ENCODE data around the gene ULK4.

ULK4 gene

GRCh38 chr3:41258239-41258800, 703.6 kb downstream of the ULK4 start:
- Histone ChIP-seq H3K27me3 (ENCODE audit: insufficient read depth, poor library complexity, severe bottlenecking) (no peaks in the 10 kb centered on the region), H3K4me3 (ENCODE audit: severe bottlenecking) (no peak overlapping the region), H3K9me3 (ENCODE audit: severe bottlenecking) (peaks cover 2% of the 10 kb centered on the region), H3K36me3 (ENCODE audit: low read depth) (no peaks in the 10 kb centered on the region), H3K4me1 (ENCODE audit: insufficient read depth, poor library complexity, severe bottlenecking) (peaks cover 6% of the 10 kb centered on the region), H3K27ac (ENCODE audit: poor library complexity, severe bottlenecking) (no peak overlapping the region)
- TF ChIP-seq CTCF (IDR thresholded peaks at IDR 0.05; ENCODE audit: poor library complexity, severe bottlenecking): no peak
- DNase-seq (ENCODE audit: low spot score) (no peak), ATAC-seq (ENCODE audit: low read depth) (no peak)

- no peaks in the 10 kb centered on the region for H3K27me3 ChIP-seq (ENCODE audit: insufficient read depth, poor library complexity, severe bottlenecking)
- no peak overlapping the region for H3K27ac ChIP-seq (ENCODE audit: poor library complexity, severe bottlenecking)
- H3K4me1 ChIP-seq (ENCODE audit: insufficient read depth, poor library complexity, severe bottlenecking): no peaks in the 10 kb centered on the region
- no peak for ATAC-seq (ENCODE audit: low read depth)
- no peak overlapping the region for H3K4me3 ChIP-seq (ENCODE audit: severe bottlenecking)
- H3K9me3 ChIP-seq (ENCODE audit: severe bottlenecking): peaks cover 4% of the 10 kb centered on the region
- H3K36me3 ChIP-seq (ENCODE audit: low read depth): no peaks in the 10 kb centered on the region
- no peak for DNase-seq (ENCODE audit: low spot score)
- no peak for TF ChIP-seq CTCF (IDR thresholded peaks at IDR 0.05; ENCODE audit: poor library complexity, severe bottlenecking)
These were observed 710.3 kb downstream of the ULK4 start for GRCh38 chr3:41251593-41251992.

GRCh38 chr3:41250825-41251224, 711.1 kb downstream of the ULK4 start:
- no peaks in the 10 kb centered on the region for H3K36me3 ChIP-seq (ENCODE audit: low read depth)
- H3K27ac ChIP-seq (ENCODE audit: poor library complexity, severe bottlenecking): no peak overlapping the region
- TF ChIP-seq CTCF (IDR thresholded peaks at IDR 0.05; ENCODE audit: poor library complexity, severe bottlenecking): no peak
- H3K4me3 ChIP-seq (ENCODE audit: severe bottlenecking): no peak overlapping the region
- no peaks in the 10 kb centered on the region for H3K4me1 ChIP-seq (ENCODE audit: insufficient read depth, poor library complexity, severe bottlenecking)
- ATAC-seq (ENCODE audit: low read depth) (no peak), DNase-seq (ENCODE audit: low spot score) (no peak)
- no peaks in the 10 kb centered on the region for H3K27me3 ChIP-seq (ENCODE audit: insufficient read depth, poor library complexity, severe bottlenecking)
- H3K9me3 ChIP-seq (ENCODE audit: severe bottlenecking): peaks cover 4% of the 10 kb centered on the region

- Histone ChIP-seq H3K27ac (ENCODE audit: poor library complexity, severe bottlenecking) (no peak overlapping the region), H3K4me1 (ENCODE audit: insufficient read depth, poor library complexity, severe bottlenecking) (no peaks in the 10 kb centered on the region), H3K36me3 (ENCODE audit: low read depth) (no peaks in the 10 kb centered on the region), H3K9me3 (ENCODE audit: severe bottlenecking) (peaks cover 4% of the 10 kb centered on the region), H3K27me3 (ENCODE audit: insufficient read depth, poor library complexity, severe bottlenecking) (no peaks in the 10 kb centered on the region), H3K4me3 (ENCODE audit: severe bottlenecking) (no peak overlapping the region)
- no peak for TF ChIP-seq CTCF (IDR thresholded peaks at IDR 0.05; ENCODE audit: poor library complexity, severe bottlenecking)
- no peak for DNase-seq (ENCODE audit: low spot score)
- no peak for ATAC-seq (ENCODE audit: low read depth)
These were observed 712.6 kb downstream of the ULK4 start for GRCh38 chr3:41249318-41249717.

- no peak for ATAC-seq (ENCODE audit: low read depth)
- TF ChIP-seq CTCF (IDR thresholded peaks at IDR 0.05; ENCODE audit: poor library complexity, severe bottlenecking): no peak
These were observed 713.4 kb downstream of the ULK4 start for GRCh38 chr3:41248525-41248924.

More at GRCh38 chr3:41248525-41248924, 713.4 kb downstream of the ULK4 start:
- Histone ChIP-seq H3K27ac (ENCODE audit: poor library complexity, severe bottlenecking) (no peak overlapping the region), H3K9me3 (ENCODE audit: severe bottlenecking) (peaks cover 2% of the 10 kb centered on the region), H3K36me3 (ENCODE audit: low read depth) (no peaks in the 10 kb centered on the region), H3K27me3 (ENCODE audit: insufficient read depth, poor library complexity, severe bottlenecking) (no peaks in the 10 kb centered on the region), H3K4me1 (ENCODE audit: insufficient read depth, poor library complexity, severe bottlenecking) (no peaks in the 10 kb centered on the region), H3K4me3 (ENCODE audit: severe bottlenecking) (no peak overlapping the region)
- DNase-seq (ENCODE audit: low spot score): no peak
